Skeletal muscle tissue (tissue), 4 donors: ENCODE measurements around the gene CCDC201. TPM values are rescaled to one million over a fixed set of nuclear protein-coding genes. Genes with fewer than 3 reads are reported as not detected.

Source experiments
- H3K27ac ChIP-seq: one replicate; pipeline ENCODE4 v1.7.0; 2013; ENCODE audit warnings: mild to moderate bottlenecking, low read depth, low read length, inconsistent platforms
- H3K27me3 ChIP-seq, 3 donors: one replicate each; pipeline ENCODE4 v1.7.0; 2013; ENCODE audit warnings: low read length in 3 of 3; ENCODE audit not compliant: control insufficient read depth in 3 of 3, insufficient read depth in 3 of 3
- H3K36me3 ChIP-seq, 3 donors: one replicate each; pipeline ENCODE4 v1.7.0; 2013; ENCODE audit warnings: low read length in 3 of 3; ENCODE audit not compliant: control insufficient read depth in 3 of 3, insufficient read depth in 3 of 3
- H3K4me1 ChIP-seq, 3 donors: one replicate each; pipeline ENCODE4 v1.7.0; 2013; ENCODE audit warnings: low read length in 3 of 3, mild to moderate bottlenecking in 3 of 3; ENCODE audit not compliant: control insufficient read depth in 3 of 3, insufficient read depth in 3 of 3
- H3K4me3 ChIP-seq, 3 donors: one replicate each; pipeline ENCODE4 v1.7.0; 2013; ENCODE audit warnings: low read length in 3 of 3
- H3K9ac ChIP-seq, 3 donors: one replicate each; pipeline ENCODE4 v1.7.0; 2013; ENCODE audit warnings: low read length in 3 of 3, mild to moderate bottlenecking in 3 of 3, moderate library complexity in 2 of 3, low read depth in 1 of 3
- H3K9me3 ChIP-seq, 3 donors: one replicate each; pipeline ENCODE4 v1.7.0; 2013; ENCODE audit warnings: low read length in 3 of 3; ENCODE audit not compliant: control insufficient read depth in 3 of 3
- total RNA-seq: library from RNA; depleted of rRNA; stranded (reverse); fragments of >200 nt; gene quantifications from one replicate; pipeline ENCODE4 v1.2.3, GENCODE V29; 2014
- donor health status: Osteomylitis.

CCDC201 gene, protein sequence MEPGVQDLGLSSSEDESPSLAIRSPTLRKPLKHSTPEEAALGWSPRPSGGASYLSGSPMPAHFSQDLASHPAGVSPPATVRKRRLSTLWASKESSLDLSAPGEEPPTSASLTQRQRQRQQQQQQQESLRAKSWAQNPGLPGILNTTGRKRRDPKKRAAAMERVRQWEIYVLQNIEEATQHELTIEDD
- not detected for total RNA-seq

DNA sequence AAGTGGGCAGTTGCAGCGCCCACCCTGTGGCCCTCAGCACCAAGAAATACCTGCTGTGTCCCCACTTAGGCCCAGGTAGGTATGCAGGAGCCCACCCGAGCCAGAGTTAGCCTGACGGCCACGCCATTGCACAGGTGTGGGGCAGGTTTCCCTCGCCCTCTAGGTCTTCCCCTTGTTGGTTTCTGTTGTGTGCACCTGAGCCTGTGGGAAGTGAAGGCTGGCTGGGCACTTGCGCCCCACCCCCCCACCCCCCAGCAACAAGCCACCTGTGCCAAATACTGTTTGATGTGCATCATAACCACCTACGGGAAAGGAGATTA, at the start of gene CCDC201:
CCDC201 (minus strand) TSS at position 48 of the 320 bp plus-strand sequence. CDS start 75 bp downstream, outside the sequence.
- Histone ChIP-seq H3K27me3 (no peaks in the 10 kb centered on the region), H3K36me3 (no peaks in the 10 kb centered on the region), H3K9me3 (no peaks in the 10 kb centered on the region), H3K4me3 (no peak within 1 kb of the TSS), H3K9ac (no peak within 1 kb of the TSS), H3K4me1 (no peaks in the 10 kb centered on the region), H3K27ac (no peak within 1 kb of the TSS)

DNA sequence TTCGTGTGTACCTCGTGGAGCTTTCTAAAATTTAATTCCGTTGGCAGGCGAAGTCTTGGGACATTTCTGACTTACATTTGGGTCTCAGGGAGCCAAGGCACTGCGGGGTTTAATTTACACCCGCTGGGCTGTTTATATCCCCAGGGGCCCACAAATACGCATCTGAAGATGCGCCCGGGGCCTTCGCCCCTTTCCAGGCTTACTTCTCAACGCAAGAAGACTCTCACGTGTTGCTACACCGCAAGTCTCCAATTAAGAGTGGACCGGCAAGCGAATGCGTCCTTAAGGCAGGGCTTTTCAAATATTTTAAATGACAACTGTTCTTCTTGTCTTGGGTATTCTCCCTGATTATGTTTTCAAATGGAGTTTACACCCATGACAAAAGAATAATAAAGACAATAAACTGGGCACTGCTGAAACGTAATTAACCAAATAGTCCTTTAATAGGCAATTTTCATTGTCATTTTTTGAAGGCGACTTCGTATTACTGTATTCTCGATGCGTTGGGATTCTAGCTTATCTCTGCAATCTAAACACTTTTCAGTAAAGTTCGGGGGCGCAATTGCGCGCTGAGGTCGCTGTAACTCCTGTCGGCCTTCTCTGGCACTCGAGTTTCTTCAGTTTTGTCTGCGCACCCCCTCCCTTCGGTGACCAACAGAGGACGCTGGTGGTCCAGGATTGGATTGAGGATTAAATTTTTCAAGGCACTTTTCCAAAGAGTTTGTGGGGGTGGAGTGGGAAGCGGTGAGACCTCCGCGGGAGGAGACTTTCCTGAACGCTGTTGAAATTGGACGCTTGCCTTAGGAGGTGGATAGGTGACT, 49.0 kb upstream of the CCDC201 start:
- Histone ChIP-seq H3K4me1 (peaks cover 20 to 43% (median 31%) of the 10 kb centered on the region in 3 donors), H3K4me3 (peak overlapping the region; percentile 41 to 74 (median 45)), H3K9ac (peak overlapping the region in 1 of 3 donors; percentile 72), H3K27me3 (peaks cover 21 to 57% (median 29%) of the 10 kb centered on the region in 3 donors), H3K27ac (no peak overlapping the region), H3K36me3 (no peaks in the 10 kb centered on the region), H3K9me3 (no peaks in the 10 kb centered on the region)

DNA sequence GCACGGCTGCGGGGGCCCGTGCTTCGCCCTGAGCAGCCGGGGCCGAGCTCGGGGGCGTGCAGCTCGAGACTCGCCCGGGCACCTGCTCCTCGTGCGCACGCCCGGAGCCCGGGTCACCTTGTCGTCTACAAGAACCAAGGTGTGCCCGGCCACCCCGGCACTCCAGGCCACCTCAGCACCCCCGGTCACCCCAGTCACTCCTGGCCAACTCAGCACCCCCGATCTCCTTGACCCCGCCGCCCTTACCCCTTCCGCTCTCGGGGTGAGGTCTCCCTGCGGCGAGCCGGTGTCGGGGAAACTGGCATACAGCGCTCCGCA, 48.5 kb upstream of the CCDC201 start:
- Histone ChIP-seq H3K9me3 (no peaks in the 10 kb centered on the region), H3K27ac (no peak overlapping the region), H3K4me1 (peaks cover 20 to 43% (median 31%) of the 10 kb centered on the region in 3 donors), H3K27me3 (peaks cover 21 to 57% (median 29%) of the 10 kb centered on the region in 3 donors), H3K9ac (peak overlapping the region in 1 of 3 donors; percentile 72), H3K36me3 (peaks cover 0 to 2% (median 0%) of the 10 kb centered on the region in 3 donors), H3K4me3 (peak overlapping the region in 2 of 3 donors; percentile 41 to 74)

DNA sequence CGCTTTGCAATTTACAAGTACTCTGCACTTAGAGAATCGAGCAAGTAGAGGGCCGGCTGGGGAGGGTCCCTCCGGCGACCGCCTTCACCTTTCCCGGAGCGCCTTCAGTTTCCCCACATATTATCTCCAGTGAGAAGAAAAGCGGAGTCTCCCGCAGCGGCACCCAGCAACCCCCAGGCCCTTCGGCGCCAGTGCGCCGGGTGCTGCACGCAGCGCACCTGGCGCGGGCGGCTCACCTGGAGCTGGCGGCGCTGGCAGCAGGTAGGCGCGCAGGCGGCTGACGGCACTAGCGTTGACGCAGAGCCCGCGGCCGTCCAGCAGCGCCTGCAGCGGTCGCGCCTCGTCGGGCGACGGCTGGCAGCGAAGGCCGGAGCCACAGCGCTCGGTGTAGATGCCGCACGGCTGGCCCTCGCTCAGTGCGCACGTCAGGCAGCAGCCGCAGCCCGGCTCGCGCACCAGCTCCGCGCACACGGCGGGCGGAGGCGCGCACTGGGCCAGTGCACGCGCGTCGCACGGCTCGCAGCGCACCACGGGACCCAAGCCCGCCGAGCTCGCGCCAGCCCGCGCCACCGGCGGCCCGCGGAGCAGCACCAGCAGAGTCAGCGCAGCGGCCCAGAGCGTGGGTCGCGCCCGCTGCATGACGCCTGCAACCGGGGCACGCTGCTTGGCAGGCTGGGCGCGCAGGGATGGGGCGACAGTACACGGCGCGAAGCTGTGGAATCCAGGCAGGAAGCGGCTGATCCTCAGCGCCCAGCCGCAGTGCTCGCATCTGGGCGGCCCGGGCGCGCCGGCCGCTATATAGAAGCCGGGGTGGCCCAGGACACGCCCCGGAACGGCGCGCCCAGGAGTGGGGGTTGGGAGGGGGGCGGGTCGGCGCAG, 47.9 kb upstream of the CCDC201 start, which contains the start of gene IGFBP3:
IGFBP3 (minus strand) TSS at position 771 of the 879 bp plus-strand sequence; CDS start at position 639, 132 bp downstream.
- Histone ChIP-seq H3K27me3 (peaks cover 25 to 57% (median 29%) of the 10 kb centered on the region in 3 donors), H3K36me3 (peaks cover 0 to 7% (median 0%) of the 10 kb centered on the region in 3 donors), H3K4me3 (peak within 1 kb of the TSS; percentile 63 to 74 (median 71)), H3K9me3 (no peaks in the 10 kb centered on the region), H3K9ac (peak within 1 kb of the TSS in 2 of 3 donors; percentile 11 to 72), H3K27ac (no peak within 1 kb of the TSS), H3K4me1 (peaks cover 20 to 43% (median 31%) of the 10 kb centered on the region in 3 donors)

DNA sequence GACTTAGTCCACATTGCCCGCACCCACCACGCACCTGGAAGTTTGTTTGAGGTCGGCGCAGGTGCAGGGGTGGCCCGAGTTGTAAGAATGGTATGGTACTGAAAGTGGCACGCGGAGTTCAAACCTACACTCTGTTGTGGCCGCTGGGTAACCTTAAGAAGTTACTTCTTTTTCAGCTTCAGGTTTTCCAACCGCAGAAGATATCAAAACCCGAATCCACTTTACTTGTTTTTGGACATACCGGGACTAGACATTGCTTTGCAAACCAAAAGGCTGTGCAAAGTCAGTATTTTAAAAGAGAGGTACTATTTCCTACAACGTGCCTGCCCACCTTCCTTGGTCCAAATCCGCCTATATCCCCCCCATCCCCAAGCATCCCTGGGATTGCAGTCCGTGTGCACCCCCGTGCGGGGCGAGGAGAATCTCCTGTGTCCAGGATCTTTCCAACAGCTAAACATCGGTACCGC, 47.1 kb upstream of the CCDC201 start:
- peaks cover 20 to 43% (median 31%) of the 10 kb centered on the region in 3 donors for H3K4me1 ChIP-seq
- no peak overlapping the region for H3K27ac ChIP-seq
- H3K27me3 ChIP-seq, result peaks cover 25 to 57% (median 29%) of the 10 kb centered on the region in 3 donors
- no peaks in the 10 kb centered on the region for H3K9me3 ChIP-seq
- peaks cover 0 to 11% (median 2%) of the 10 kb centered on the region in 3 donors for H3K36me3 ChIP-seq
- peak overlapping the region in 2 of 3 donors; percentile 11 to 72 for H3K9ac ChIP-seq
- peak overlapping the region; percentile 63 to 74 (median 71) for H3K4me3 ChIP-seq

DNA sequence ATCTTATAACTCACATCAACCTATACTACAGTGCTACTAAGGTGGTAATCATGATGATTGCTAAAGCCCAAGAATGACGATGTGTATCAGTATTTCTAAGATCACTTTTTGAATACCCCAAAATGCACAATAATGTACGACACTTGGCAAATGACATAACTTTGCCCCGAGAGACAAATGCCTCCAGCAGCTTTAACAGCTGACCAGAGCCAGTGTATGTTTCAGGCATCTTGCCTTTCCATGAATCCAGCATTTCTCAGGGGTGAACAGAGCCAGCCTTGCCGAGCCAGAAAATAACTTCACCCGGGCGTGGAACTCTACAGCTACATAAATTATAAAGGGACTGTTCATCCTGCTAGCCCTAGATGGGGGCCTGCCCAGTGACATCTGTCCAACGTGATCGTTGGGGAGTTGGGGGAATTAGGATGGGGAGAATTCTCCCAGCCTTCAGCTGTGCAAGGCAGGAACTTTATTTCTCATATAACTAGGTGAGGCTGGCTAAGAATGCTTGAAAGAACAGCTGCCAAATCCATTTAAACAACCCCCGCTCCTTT, 46.4 kb upstream of the CCDC201 start:
- H3K9ac ChIP-seq, result no peak overlapping the region
- no peaks in the 10 kb centered on the region for H3K9me3 ChIP-seq
- peaks cover 5 to 14% (median 6%) of the 10 kb centered on the region in 3 donors for H3K36me3 ChIP-seq
- H3K27ac ChIP-seq, result no peak overlapping the region
- H3K4me3 ChIP-seq, result peak overlapping the region; percentile 35 to 71 (median 63)
- H3K4me1 ChIP-seq, result peaks cover 20 to 43% (median 31%) of the 10 kb centered on the region in 3 donors
- H3K27me3 ChIP-seq, result peaks cover 25 to 53% (median 26%) of the 10 kb centered on the region in 3 donors

DNA sequence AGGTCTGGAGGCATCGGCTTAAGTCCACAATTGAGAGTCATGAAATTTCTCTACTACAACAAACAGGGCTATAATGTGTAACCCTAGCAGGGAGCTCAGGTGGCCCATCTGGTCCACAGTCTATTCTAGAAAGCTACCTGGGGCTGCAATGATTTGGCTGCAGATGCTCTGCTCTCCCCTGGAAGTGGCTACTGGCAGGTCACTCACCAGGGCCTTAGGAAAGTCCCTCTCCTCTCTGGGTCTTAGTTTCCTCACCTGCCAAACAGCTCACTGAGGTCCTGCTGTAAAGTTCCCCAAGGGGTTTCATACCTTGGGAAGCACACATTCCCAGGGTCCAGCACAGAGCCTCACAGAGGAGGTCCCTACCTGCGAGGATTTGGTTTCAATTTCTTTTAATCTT, 45.7 kb upstream of the CCDC201 start:
- Histone ChIP-seq H3K36me3 (peaks cover 5 to 14% (median 6%) of the 10 kb centered on the region in 3 donors), H3K9ac (no peak overlapping the region), H3K4me3 (no peak overlapping the region), H3K27ac (no peak overlapping the region), H3K4me1 (peaks cover 20 to 38% (median 31%) of the 10 kb centered on the region in 3 donors), H3K27me3 (peaks cover 21 to 48% (median 24%) of the 10 kb centered on the region in 3 donors), H3K9me3 (no peaks in the 10 kb centered on the region)

DNA sequence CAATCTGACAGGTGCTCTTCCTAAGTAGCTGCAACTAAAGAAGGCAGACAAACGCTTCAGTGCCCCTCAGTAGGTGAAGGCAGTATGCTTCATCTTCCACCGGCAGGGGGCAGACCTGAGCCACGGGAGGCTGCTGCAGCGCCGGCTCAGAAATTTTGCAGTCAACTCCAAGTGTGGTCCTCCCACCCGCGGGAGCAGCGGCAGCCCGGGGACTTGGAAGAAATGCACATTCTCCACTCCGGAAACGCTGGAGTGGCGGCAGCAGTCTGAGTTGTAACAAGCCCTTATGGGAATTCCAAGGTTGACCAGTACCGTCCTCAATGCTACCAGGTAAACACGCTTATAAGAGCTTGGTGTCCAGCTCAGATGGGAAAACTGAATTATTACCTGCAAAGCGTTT, 44.8 kb upstream of the CCDC201 start:
- H3K27ac ChIP-seq, result no peak overlapping the region
- H3K9ac ChIP-seq, result no peak overlapping the region
- H3K9me3 ChIP-seq, result no peaks in the 10 kb centered on the region
- H3K4me1 ChIP-seq, result peaks cover 20 to 35% (median 27%) of the 10 kb centered on the region in 3 donors
- peaks cover 20 to 43% (median 21%) of the 10 kb centered on the region in 3 donors for H3K27me3 ChIP-seq
- H3K4me3 ChIP-seq, result peak overlapping the region; percentile 8 to 39 (median 8)
- peaks cover 5 to 14% (median 6%) of the 10 kb centered on the region in 3 donors for H3K36me3 ChIP-seq

DNA sequence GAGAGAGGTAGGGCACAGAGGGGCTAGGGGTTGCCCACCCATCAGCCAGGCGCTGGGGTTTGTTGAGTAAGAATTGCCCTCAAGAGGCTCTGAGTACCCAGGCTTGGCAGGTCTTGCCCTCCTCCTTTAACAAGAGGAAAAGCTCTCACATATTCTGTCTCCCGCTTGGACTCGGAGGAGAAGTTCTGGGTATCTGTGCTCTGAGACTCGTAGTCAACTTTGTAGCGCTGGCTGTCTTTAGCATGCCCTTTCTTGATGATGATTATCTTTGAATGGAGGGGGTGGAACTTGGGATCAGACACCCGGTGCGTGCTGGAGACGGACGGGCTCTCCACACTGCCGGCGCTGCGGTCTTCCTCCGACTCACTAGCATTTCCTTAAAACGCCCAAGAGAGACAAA, 44.2 kb upstream of the CCDC201 start:
- Histone ChIP-seq H3K36me3 (peaks cover 5 to 14% (median 6%) of the 10 kb centered on the region in 3 donors), H3K27me3 (peaks cover 18 to 37% (median 21%) of the 10 kb centered on the region in 3 donors), H3K4me1 (peaks cover 19 to 30% (median 21%) of the 10 kb centered on the region in 3 donors)

More for the DNA sequence above, 44.2 kb upstream of the CCDC201 start:
- Histone ChIP-seq H3K27ac (no peak overlapping the region), H3K9me3 (no peaks in the 10 kb centered on the region), H3K4me3 (no peak overlapping the region), H3K9ac (peak overlapping the region in 1 of 3 donors; percentile 5)
